Measurements from ENCODE around the gene KIAA1586. TPM values are rescaled to one million over a fixed set of nuclear protein-coding genes. Genes with fewer than 3 reads are reported as not detected.

The KIAA1586 gene
- total and polyA plus RNA-seq, 2 of the 13 experiments (the other 11 are each of a cell fraction or from before 2014, with no cell fraction given) = 5.5 to 16.9 TPM

GRCh38 chr6:57089687-57090457 lies 43.4 kb downstream of the KIAA1586 start, which contains the start of gene ZNF451 (continued):
- TF ChIP-seq ZBTB7B (CRISPR knock-in tag; IDR thresholded peaks at IDR 0.05) = peak; percentile 38
- TF ChIP-seq PREB (CRISPR knock-in tag; IDR thresholded peaks at IDR 0.05) = no peak
- peak; percentile 57; the same call in 1 of the 2 replicates for TF ChIP-seq MTA1 (CRISPR knock-in tag; IDR thresholded peaks at IDR 0.05; ENCODE audit: borderline replicate concordance)
- TF ChIP-seq REXO4 (CRISPR knock-in tag; IDR thresholded peaks at IDR 0.05; ENCODE audit: borderline replicate concordance) = no peak
- peak; percentile 98 for TF ChIP-seq NR2C2 (CRISPR knock-in tag; IDR thresholded peaks at IDR 0.05; ENCODE audit: borderline replicate concordance)
- no peak for TF ChIP-seq ZNF24 (IDR thresholded peaks at IDR 0.05)
- peak; percentile 82; the same call in 1 of the 2 replicates for TF ChIP-seq ZNF816 (CRISPR knock-in tag; IDR thresholded peaks at IDR 0.05; ENCODE audit: borderline replicate concordance)
- TF ChIP-seq ZBTB39 (CRISPR knock-in tag; IDR thresholded peaks at IDR 0.05) = peak; percentile 84; the same call in 1 of the 2 replicates
- TF ChIP-seq RORA (CRISPR knock-in tag; IDR thresholded peaks at IDR 0.05) = no peak
- TF ChIP-seq ZNF7 (CRISPR knock-in tag; IDR thresholded peaks at IDR 0.05) = no peak
- TF ChIP-seq HMG20B (CRISPR knock-in tag; conservative IDR thresholded peaks at IDR 0.05) = 0 out of 2 replicates have a peak, but pooled peaks have one; percentile 14
- TF ChIP-seq TGIF2 (CRISPR knock-in tag; IDR thresholded peaks at IDR 0.05) = peak; percentile 64; the same call in 1 of the 2 replicates
- TF ChIP-seq ZNF879 (CRISPR knock-in tag; IDR thresholded peaks at IDR 0.05) = no peak
- TF ChIP-seq HNF1B (CRISPR knock-in tag; IDR thresholded peaks at IDR 0.05) = peak; percentile 93
- peak in 1 of 2 experiments; percentile 3; a peak in 1 of 4 replicates for TF ChIP-seq NR2F1 (CRISPR knock-in tag; IDR thresholded peaks at IDR 0.05)
- no peak for TF ChIP-seq NONO (IDR thresholded peaks at IDR 0.05)
- peak; percentile 94 for TF ChIP-seq NONO (CRISPR knock-in tag; conservative IDR thresholded peaks at IDR 0.05)
- TF ChIP-seq HNF4A (CRISPR knock-in tag; IDR thresholded peaks at IDR 0.05) = peak; percentile 7; the same call in 1 of the 2 replicates
- no peak for TF ChIP-seq ZNF382 (CRISPR knock-in tag; IDR thresholded peaks at IDR 0.05; ENCODE audit: borderline replicate concordance)
- no peak for TF ChIP-seq GTF3A (CRISPR knock-in tag; conservative IDR thresholded peaks at IDR 0.05)
- no peak for TF ChIP-seq ZNF20 (CRISPR knock-in tag; IDR thresholded peaks at IDR 0.05)
- TF ChIP-seq ONECUT2 (CRISPR knock-in tag; IDR thresholded peaks at IDR 0.05) = no peak
- no peak for TF ChIP-seq DDIT3 (CRISPR knock-in tag; IDR thresholded peaks at IDR 0.05)
- TF ChIP-seq ZNF746 (CRISPR knock-in tag; IDR thresholded peaks at IDR 0.05) = no peak; the same call in 1 of the 2 replicates
- no peak for TF ChIP-seq CCAR2 (optimal IDR thresholded peaks at IDR 0.05; ENCODE audit: low read depth, low read length)
- TF ChIP-seq ZNF570 (CRISPR knock-in tag; IDR thresholded peaks at IDR 0.05; ENCODE audit: borderline replicate concordance) = no peak
- no peak for TF ChIP-seq NFIC (IDR thresholded peaks at IDR 0.05; ENCODE audit: low read length)
